Glutamatergic neuron (in vitro differentiated cells): ENCODE data around the gene ELMO3. TPM values are rescaled to one million over a fixed set of nuclear protein-coding genes. Genes with fewer than 3 reads are reported as not detected.

Experiments used
- DNase-seq: peaks from one replicate; pipeline ENCODE4 v3.0.0; 2022
- H3K27ac Mint-ChIP-seq: one replicate; pipeline ENCODE4 v1.8.0; 2020; ENCODE audit warnings: mild to moderate bottlenecking, mixed read lengths, inconsistent platforms; ENCODE audit not compliant: unreplicated experiment
- H3K27me3 Mint-ChIP-seq: one replicate; pipeline ENCODE4 v1.8.0; 2020; ENCODE audit warnings: mild to moderate bottlenecking, moderate library complexity, mixed read lengths, inconsistent platforms; ENCODE audit not compliant: unreplicated experiment
- H3K36me3 Mint-ChIP-seq: one replicate; pipeline ENCODE4 v1.8.0; 2020; ENCODE audit warnings: mild to moderate bottlenecking, mixed read lengths, inconsistent platforms; ENCODE audit not compliant: unreplicated experiment
- H3K4me1 Mint-ChIP-seq: one replicate; pipeline ENCODE4 v1.8.0; 2020; ENCODE audit warnings: mild to moderate bottlenecking, low read depth, mixed read lengths, inconsistent platforms; ENCODE audit not compliant: unreplicated experiment
- H3K4me3 Mint-ChIP-seq: one replicate; pipeline ENCODE4 v1.8.0; 2020; ENCODE audit warnings: mild to moderate bottlenecking, mixed read lengths, inconsistent platforms; ENCODE audit not compliant: unreplicated experiment
- H3K9me3 Mint-ChIP-seq: one replicate; pipeline ENCODE4 v1.8.0; 2020; ENCODE audit warnings: mild to moderate bottlenecking, moderate library complexity, mixed read lengths, inconsistent platforms; ENCODE audit not compliant: unreplicated experiment
- CTCF ChIP-seq: fragments of 200-600 bp; sonication (generic); IDR thresholded peaks from one replicate; pipeline ENCODE4 v1.5.0; 2021; ENCODE audit not compliant: partially characterized antibody, unreplicated experiment
- total RNA-seq: library from RNA; stranded (reverse); fragmentation: NEBNext Ultra II Directional; extraction: Animal tissue kit (Norgen Biotek cat#: 25700); gene quantifications from one replicate; pipeline ENCODE4 v1.2.1, GENCODE V29; 2021; ENCODE audit not compliant: unreplicated experiment

Gene ELMO3
- total RNA-seq, 1 donor from 2014 or later = 2.1 TPM

- Mint-ChIP-seq H3K27ac (no peak overlapping the region), H3K4me1 (peaks cover 6% of the 10 kb centered on the region), H3K4me3 (peak overlapping the region; percentile 86), H3K36me3 (no peaks in the 10 kb centered on the region), H3K27me3 (peaks cover 3% of the 10 kb centered on the region), H3K9me3 (peaks cover 7% of the 10 kb centered on the region)
- peak; percentile 77 for TF ChIP-seq CTCF
- peak; percentile 97 for DNase-seq
These were observed 13.8 kb upstream of the ELMO3 start for GRCh38 chr16:67184995-67185650.

- TF ChIP-seq CTCF = no peak
- Mint-ChIP-seq H3K27ac (no peak overlapping the region), H3K9me3 (peaks cover 7% of the 10 kb centered on the region), H3K4me1 (peaks cover 6% of the 10 kb centered on the region), H3K4me3 (peak overlapping the region; percentile 24), H3K27me3 (peaks cover 3% of the 10 kb centered on the region), H3K36me3 (no peaks in the 10 kb centered on the region)
- DNase-seq = no peak
These were observed 13.2 kb upstream of the ELMO3 start for GRCh38 chr16:67185651-67186134.

GRCh38 chr16:67186550-67186950 lies 12.4 kb upstream of the ELMO3 start:
- DNase-seq = no peak
- Mint-ChIP-seq H3K9me3 (peaks cover 11% of the 10 kb centered on the region), H3K4me3 (no peak overlapping the region), H3K27me3 (peaks cover 3% of the 10 kb centered on the region), H3K36me3 (no peaks in the 10 kb centered on the region), H3K27ac (no peak overlapping the region), H3K4me1 (peaks cover 10% of the 10 kb centered on the region)
- no peak for TF ChIP-seq CTCF

GRCh38 chr16:67187175-67187890 lies 11.6 kb upstream of the ELMO3 start:
- peaks cover 7% of the 10 kb centered on the region for H3K27me3 Mint-ChIP-seq
- TF ChIP-seq CTCF = no peak
- H3K9me3 Mint-ChIP-seq = peaks cover 11% of the 10 kb centered on the region
- DNase-seq = no peak
- H3K4me3 Mint-ChIP-seq = no peak overlapping the region
- H3K4me1 Mint-ChIP-seq = peaks cover 10% of the 10 kb centered on the region
- no peaks in the 10 kb centered on the region for H3K36me3 Mint-ChIP-seq
- H3K27ac Mint-ChIP-seq = no peak overlapping the region

GRCh38 chr16:67188323-67188722 lies 10.6 kb upstream of the ELMO3 start:
- H3K4me3 Mint-ChIP-seq = no peak overlapping the region

More at GRCh38 chr16:67188323-67188722, 10.6 kb upstream of the ELMO3 start:
- Mint-ChIP-seq H3K36me3 (no peaks in the 10 kb centered on the region), H3K9me3 (peaks cover 11% of the 10 kb centered on the region), H3K27me3 (peaks cover 7% of the 10 kb centered on the region), H3K4me1 (peaks cover 12% of the 10 kb centered on the region), H3K27ac (no peak overlapping the region)
- no peak for DNase-seq
- no peak for TF ChIP-seq CTCF
